Activated naive CD4-positive, alpha-beta T cell treated with anti-CD3 and anti-CD28 coated beads, Interleukin-2, amount 50 U/mL, for 24 hours (primary cell): ENCODE data around the gene PPFIBP2.

Source experiments
- H3K27ac Mint-ChIP-seq: one replicate; pipeline ENCODE4 v1.8.0; 2021; ENCODE audit warnings: mild to moderate bottlenecking, mixed read lengths
- H3K27me3 Mint-ChIP-seq: one replicate; pipeline ENCODE4 v1.8.0; 2021; ENCODE audit warnings: mixed read lengths
- H3K36me3 Mint-ChIP-seq: one replicate; pipeline ENCODE4 v1.8.0; 2021; ENCODE audit warnings: mixed read lengths
- H3K4me1 Mint-ChIP-seq: one replicate; pipeline ENCODE4 v1.8.0; 2021; ENCODE audit warnings: mixed read lengths
- H3K4me3 Mint-ChIP-seq: one replicate; pipeline ENCODE4 v1.8.0; 2021; ENCODE audit warnings: mild to moderate bottlenecking, mixed read lengths
- H3K9me3 Mint-ChIP-seq: one replicate; pipeline ENCODE4 v1.8.0; 2021; ENCODE audit warnings: mixed read lengths

Gene PPFIBP2

DNA sequence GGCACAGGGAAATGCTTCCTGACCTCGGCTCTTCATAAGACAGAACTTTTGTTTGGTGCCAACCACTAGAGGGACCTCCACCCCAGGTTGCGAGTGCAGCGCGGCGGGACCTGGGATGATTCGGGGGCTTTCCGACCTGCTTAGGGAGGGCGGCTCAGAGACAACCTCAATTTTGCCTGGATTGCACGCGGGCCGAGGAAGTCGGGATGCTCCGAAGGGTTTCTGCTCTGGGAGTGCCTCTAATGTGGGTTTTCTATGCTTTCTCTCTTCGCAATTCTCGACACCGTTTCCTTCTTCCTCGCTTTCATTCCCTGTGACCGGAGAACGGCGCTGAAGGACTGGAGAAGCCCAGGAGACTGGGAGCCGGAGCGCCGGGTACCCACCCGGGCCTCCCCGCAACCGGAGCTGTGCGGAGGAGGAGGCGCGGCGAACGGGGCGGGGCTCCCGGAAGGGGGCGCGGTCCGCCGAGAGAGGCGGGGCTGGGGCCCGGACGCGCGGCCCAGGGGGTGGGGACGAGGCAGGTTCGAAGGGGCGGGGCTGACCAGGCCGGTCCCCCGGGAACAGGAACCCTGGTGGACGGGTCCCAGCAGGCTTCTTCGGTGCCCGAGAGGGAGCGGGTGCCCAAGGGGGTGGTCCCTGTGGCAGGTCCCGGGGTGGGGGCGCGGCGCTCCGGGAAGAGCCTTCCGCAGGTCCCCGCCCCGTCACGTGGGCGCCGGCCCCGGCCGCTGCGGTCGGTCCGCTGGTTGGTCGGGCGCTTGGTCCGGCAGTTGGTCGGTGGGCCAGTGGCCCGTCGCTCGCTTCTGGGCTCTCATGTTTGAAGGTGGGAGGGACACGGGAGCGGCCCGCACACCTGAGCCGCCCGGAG, at the start of gene PPFIBP2:
Gene PPFIBP2 (plus strand): TSS at position 766 of the 865 bp plus-strand sequence. CDS start 35,477 bp downstream, outside the sequence.
- Mint-ChIP-seq H3K36me3 (no peaks in the 10 kb centered on the region), H3K27ac (peak within 1 kb of the TSS; percentile 94), H3K27me3 (no peaks in the 10 kb centered on the region), H3K4me3 (peak within 1 kb of the TSS; percentile 93), H3K9me3 (no peaks in the 10 kb centered on the region), H3K4me1 (peaks cover 57% of the 10 kb centered on the region)

DNA sequence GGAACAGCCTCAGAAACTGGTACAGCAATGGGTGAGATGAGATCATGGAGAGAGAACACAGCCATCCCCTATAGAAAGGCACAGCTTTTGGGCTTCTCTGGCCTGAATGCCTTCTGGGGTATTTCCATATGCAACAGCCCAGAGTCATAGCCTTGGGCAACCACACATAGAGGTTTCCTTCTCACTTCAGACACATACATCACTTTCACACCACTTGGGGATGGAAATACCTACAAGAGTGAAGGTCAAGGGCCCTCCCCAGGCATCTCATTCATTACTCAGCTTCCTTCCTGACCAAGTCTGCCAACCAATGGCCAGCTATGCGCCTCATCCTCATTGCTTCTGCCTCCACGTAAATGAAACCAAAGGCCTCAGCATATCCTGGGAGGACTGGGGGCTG, 46.1 kb upstream of the PPFIBP2 start:
- Mint-ChIP-seq H3K4me3 (no peak overlapping the region), H3K4me1 (peaks cover 7% of the 10 kb centered on the region), H3K9me3 (no peaks in the 10 kb centered on the region), H3K27me3 (no peaks in the 10 kb centered on the region), H3K27ac (no peak overlapping the region), H3K36me3 (peaks cover 4% of the 10 kb centered on the region)

DNA sequence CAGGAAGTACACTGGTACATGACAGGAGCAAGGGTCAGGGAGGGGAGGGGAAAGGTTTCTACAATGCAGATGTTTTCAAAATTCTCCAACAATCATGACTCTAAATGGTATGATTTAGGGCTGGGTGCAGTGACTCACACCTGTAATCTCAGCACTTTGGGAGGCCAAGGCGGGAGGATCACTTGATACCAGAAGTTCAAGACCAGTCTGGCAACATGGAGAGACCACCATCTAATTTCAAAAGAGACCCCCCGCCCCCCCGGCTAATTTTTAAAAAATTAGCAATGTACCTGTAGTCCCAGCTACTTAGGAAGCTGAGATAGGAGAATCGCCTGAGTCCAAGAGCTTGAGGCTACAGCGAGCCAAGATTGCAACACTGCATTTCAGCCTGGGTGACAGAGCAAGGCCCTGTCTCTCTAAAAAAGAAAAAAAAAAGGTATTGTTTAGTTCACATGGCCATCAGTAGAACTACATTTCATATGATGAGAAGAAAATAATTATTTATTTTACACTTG, 44.4 kb upstream of the PPFIBP2 start:
- no peaks in the 10 kb centered on the region for H3K27me3 Mint-ChIP-seq
- peaks cover 4% of the 10 kb centered on the region for H3K36me3 Mint-ChIP-seq
- no peaks in the 10 kb centered on the region for H3K9me3 Mint-ChIP-seq
- no peak overlapping the region for H3K27ac Mint-ChIP-seq
- H3K4me1 Mint-ChIP-seq: no peaks in the 10 kb centered on the region
- no peak overlapping the region for H3K4me3 Mint-ChIP-seq

DNA sequence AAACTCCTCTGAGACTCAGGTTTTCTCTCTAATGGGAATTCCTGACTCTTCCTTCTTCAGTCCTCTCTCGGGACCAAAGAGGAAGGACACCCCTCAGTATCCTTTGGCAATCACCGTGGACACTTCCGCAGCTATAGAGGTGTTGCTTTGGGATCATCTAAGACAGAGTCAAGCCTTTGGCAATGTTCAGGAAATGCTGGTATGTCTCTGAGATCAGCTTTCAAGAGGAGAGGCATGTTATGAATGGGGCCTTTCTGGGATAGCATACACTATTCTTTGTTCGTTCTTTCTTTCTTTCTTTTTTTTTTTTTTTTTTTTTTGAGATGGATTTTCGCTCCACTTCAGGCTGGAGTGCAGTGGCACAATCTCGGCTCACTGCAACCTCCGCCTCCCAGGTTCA, 42.7 kb upstream of the PPFIBP2 start:
- H3K4me3 Mint-ChIP-seq: no peak overlapping the region
- no peaks in the 10 kb centered on the region for H3K27me3 Mint-ChIP-seq
- H3K4me1 Mint-ChIP-seq: no peaks in the 10 kb centered on the region
- no peaks in the 10 kb centered on the region for H3K9me3 Mint-ChIP-seq
- no peak overlapping the region for H3K27ac Mint-ChIP-seq
- H3K36me3 Mint-ChIP-seq: peaks cover 4% of the 10 kb centered on the region

DNA sequence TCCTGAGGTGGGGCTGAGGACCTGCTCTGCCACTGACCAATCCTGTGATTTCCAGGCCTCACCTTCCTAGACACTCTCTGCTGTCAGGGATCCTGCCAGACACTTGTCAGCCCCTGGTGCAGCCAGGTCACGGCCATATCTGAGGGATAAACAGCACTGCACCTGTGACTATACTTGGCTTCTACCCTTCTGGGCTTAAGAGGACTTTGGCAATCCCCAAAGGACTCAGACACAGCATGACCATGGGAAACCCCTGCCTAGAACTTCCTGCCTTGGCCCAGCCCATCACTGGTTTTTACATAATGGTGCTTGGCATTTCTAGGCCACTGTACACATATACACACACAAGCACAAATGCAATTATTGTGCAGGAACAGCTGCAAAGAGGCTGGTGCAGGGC, 40.1 kb upstream of the PPFIBP2 start:
- Mint-ChIP-seq H3K36me3 (no peaks in the 10 kb centered on the region), H3K4me3 (no peak overlapping the region), H3K27ac (no peak overlapping the region)

DNA sequence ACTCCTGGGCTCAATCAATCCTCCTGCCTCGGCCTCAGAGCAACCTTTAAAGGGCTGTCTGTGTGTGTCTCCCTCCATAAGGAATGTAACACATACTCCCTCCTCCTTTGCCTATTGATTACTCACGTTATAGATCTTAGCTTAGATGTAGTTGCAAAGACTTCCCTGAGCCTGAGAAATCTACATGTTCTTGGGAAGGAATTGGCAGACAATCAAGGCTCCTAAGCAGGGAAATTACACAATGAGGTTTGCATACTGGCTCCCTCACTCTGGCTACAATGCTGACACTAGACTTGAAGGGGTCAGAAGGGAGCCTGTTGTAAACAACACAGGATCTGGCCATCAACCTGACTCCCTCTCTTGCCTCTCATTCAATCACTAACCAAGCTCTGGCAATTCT, 33.7 kb upstream of the PPFIBP2 start:
- H3K9me3 Mint-ChIP-seq: no peaks in the 10 kb centered on the region

More for the DNA sequence above, 40.1 kb upstream of the PPFIBP2 start:
- no peaks in the 10 kb centered on the region for H3K27me3 Mint-ChIP-seq
- H3K9me3 Mint-ChIP-seq: no peaks in the 10 kb centered on the region
- no peaks in the 10 kb centered on the region for H3K4me1 Mint-ChIP-seq

DNA sequence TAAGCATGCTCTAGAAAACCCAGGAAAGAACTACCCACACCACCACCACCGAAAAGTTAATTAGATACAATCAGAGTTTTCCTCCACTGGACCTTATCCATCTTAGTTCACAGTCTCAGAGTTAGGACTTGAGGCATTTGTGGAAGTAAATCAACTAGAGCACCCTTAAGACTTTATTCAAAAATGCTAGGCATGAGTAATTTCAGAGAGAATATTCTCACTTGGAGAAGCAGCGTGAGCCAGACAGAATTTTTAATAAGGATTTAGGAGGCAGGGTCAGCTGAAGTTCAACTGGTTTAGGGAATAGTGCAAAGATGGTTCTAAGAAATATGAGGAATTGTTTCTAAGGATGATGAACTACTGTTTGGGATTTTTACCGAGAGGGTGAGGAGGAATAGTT, 29.7 kb upstream of the PPFIBP2 start:
- H3K27me3 Mint-ChIP-seq: no peaks in the 10 kb centered on the region
- H3K4me3 Mint-ChIP-seq: no peak overlapping the region
- H3K36me3 Mint-ChIP-seq: no peaks in the 10 kb centered on the region
- H3K9me3 Mint-ChIP-seq: no peaks in the 10 kb centered on the region
- no peak overlapping the region for H3K27ac Mint-ChIP-seq
- H3K4me1 Mint-ChIP-seq: no peaks in the 10 kb centered on the region

More for the DNA sequence above, 33.7 kb upstream of the PPFIBP2 start:
- no peaks in the 10 kb centered on the region for H3K4me1 Mint-ChIP-seq
- H3K27ac Mint-ChIP-seq: no peak overlapping the region
- no peak overlapping the region for H3K4me3 Mint-ChIP-seq
- H3K27me3 Mint-ChIP-seq: no peaks in the 10 kb centered on the region
- no peaks in the 10 kb centered on the region for H3K36me3 Mint-ChIP-seq

DNA sequence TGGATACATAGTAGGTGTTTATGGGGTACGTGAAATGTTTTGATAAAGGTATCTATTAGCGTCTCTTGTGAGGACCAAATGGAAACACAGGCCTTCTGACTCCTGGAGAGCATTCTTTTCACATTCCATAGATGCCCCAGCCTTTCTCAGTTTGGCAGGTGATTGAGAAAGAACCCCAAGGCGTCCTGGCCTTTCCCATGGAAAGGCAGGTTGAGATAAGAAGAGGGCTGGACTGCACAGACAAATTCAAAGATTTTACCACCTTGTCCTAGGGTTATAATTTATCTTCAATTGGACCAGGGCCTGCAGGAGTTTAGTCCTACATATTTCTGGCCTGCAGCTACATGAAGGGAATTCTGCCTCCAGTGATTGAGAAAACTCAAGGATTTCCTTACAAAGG, 29.2 kb upstream of the PPFIBP2 start:
- no peaks in the 10 kb centered on the region for H3K36me3 Mint-ChIP-seq
- H3K27ac Mint-ChIP-seq: no peak overlapping the region
- no peak overlapping the region for H3K4me3 Mint-ChIP-seq
- no peaks in the 10 kb centered on the region for H3K27me3 Mint-ChIP-seq
- H3K9me3 Mint-ChIP-seq: no peaks in the 10 kb centered on the region
- no peaks in the 10 kb centered on the region for H3K4me1 Mint-ChIP-seq

DNA sequence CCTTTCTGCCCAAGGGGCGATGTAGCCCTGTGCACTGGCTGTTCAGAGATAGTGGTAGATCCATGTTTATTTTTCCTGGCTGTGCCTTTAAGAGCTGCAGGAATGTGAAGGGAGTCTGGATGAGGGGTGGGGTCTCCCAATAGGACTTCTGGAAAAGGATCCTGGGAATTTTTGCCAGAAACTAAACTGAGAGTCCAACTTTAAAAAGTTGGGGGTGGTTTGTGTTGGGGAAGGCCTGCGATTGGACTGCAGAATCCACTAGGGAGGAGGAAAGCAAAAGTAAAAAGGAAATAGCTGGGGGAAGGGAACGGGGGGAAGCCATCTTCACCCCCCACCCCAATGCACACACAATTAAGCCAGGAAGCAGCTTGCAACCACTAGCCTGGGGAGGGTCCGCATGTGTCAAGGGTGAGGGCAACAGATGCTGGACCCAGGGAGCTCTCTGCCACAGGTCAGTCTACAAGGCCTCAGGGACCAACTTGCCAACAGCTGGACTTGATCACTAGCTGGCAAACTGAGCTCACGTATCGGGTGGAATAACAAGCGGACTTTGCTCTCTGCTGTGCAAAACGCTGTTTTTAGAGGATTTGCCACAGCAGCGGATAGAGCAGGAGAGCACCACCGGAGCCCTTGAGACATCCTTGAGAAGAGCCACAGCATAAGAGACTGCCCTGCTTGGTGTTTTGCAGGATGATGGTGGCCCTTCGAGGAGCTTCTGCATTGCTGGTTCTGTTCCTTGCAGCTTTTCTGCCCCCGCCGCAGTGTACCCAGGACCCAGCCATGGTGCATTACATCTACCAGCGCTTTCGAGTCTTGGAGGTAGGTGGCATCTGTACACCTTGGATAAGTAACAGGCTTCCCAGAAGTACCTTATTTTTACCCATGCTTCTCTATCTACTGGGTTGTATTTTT, 28.4 kb upstream of the PPFIBP2 start, which contains the start of gene OLFML1:
Gene OLFML1 (plus strand): TSS at position 321 of the 912 bp plus-strand sequence. CDS start 370 bp downstream, at position 691.
- no peaks in the 10 kb centered on the region for H3K36me3 Mint-ChIP-seq
- H3K4me3 Mint-ChIP-seq: no peak within 1 kb of the TSS
- H3K9me3 Mint-ChIP-seq: no peaks in the 10 kb centered on the region
- no peaks in the 10 kb centered on the region for H3K4me1 Mint-ChIP-seq
- H3K27me3 Mint-ChIP-seq: no peaks in the 10 kb centered on the region
- no peak within 1 kb of the TSS for H3K27ac Mint-ChIP-seq

DNA sequence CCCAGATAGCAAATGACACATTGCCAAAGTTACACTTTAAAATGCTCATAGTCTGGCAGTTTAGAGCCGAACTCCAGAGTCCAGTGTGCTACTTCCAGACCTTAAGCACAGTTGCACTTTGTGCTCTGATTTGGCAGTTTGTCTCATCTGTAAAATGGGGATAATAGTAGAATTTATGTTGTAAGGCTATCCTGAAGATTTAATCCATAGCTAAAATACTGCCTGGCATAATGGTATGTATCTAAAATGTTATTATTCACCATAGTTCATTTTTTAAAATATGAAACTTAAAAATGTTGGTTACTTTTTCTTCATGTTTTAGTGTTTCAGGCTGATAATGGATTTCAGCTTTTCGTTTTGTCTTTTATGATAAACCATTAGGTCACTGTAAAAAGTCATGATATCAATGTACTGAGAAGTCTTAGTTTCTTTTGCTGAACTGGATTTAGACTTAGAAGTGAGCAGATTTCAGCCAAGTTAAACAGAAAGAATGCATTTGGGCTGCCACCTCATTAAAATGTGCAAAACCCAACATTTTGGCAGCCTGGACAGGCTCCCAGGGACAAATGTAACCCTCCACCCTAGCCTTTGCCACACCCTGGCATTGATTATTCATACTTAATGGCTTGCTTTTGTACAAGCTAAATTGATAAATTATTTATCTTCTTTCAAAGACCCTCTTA, 27.6 kb upstream of the PPFIBP2 start:
- no peaks in the 10 kb centered on the region for H3K4me1 Mint-ChIP-seq
- no peak overlapping the region for H3K4me3 Mint-ChIP-seq
- H3K9me3 Mint-ChIP-seq: no peaks in the 10 kb centered on the region
- no peaks in the 10 kb centered on the region for H3K27me3 Mint-ChIP-seq
- H3K27ac Mint-ChIP-seq: no peak overlapping the region
- no peaks in the 10 kb centered on the region for H3K36me3 Mint-ChIP-seq

DNA sequence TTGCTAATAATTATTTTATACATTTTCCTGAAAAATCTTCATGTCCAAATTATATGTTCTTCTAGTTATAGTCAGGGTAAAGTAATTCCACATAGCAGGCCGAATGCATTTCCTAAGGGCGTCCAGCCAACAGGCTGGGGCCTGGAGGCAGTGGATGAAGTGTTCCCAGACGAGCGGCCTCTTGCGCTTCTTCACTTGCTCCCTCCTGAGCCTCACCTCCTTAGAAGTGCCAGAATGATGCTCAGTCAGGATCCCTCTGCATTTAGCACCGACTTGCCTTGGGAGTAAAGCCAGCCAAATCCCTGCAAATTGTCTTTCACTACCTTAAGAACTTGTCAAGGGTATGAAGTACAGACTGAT, 27.0 kb upstream of the PPFIBP2 start:
- no peaks in the 10 kb centered on the region for H3K4me1 Mint-ChIP-seq
- H3K9me3 Mint-ChIP-seq: no peaks in the 10 kb centered on the region
- H3K36me3 Mint-ChIP-seq: no peaks in the 10 kb centered on the region
- no peaks in the 10 kb centered on the region for H3K27me3 Mint-ChIP-seq
- H3K4me3 Mint-ChIP-seq: no peak overlapping the region
- H3K27ac Mint-ChIP-seq: no peak overlapping the region

DNA sequence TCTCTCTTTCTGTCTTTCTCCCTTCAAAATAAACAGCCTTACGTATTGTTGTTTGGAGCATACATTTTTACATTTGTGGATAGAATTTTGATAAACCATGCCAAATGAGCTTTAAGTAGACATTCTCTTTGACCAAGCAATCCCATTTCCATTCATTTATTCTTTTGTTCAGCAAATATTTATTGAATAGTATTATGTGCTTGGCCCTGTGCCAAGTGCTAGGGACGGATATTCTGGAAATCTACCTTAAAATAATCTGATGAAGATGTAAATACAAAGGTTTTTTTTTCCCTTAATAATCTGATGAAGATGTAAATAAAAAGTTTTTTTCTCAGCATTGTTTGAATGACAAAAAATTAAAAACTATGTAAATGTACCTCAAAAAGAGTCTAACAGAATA, 26.4 kb upstream of the PPFIBP2 start:
- H3K4me3 Mint-ChIP-seq: no peak overlapping the region
- H3K4me1 Mint-ChIP-seq: no peaks in the 10 kb centered on the region
- no peak overlapping the region for H3K27ac Mint-ChIP-seq
- no peaks in the 10 kb centered on the region for H3K9me3 Mint-ChIP-seq
- no peaks in the 10 kb centered on the region for H3K27me3 Mint-ChIP-seq
- H3K36me3 Mint-ChIP-seq: no peaks in the 10 kb centered on the region

DNA sequence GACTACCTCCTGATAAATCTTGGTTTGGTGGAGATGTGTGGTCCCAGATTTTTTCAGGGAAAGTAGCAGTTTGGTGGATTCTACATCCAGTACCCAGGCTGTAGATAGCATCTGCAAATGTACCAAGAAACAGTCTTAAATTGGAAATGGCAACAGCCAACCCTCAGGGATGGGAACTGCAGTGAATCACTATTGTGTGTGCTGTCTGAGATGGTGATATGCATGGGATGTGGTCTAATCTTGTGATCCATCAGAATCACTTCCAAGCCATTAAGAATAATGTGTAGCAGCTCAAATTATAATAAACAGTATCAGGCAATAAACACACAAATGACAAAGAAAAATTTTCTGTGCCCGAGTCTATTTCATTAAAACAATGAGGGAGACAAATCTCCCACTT, 25.1 kb upstream of the PPFIBP2 start:
- no peaks in the 10 kb centered on the region for H3K9me3 Mint-ChIP-seq
- H3K27me3 Mint-ChIP-seq: no peaks in the 10 kb centered on the region
- H3K4me1 Mint-ChIP-seq: no peaks in the 10 kb centered on the region
- no peaks in the 10 kb centered on the region for H3K36me3 Mint-ChIP-seq
- H3K4me3 Mint-ChIP-seq: no peak overlapping the region
- H3K27ac Mint-ChIP-seq: no peak overlapping the region

DNA sequence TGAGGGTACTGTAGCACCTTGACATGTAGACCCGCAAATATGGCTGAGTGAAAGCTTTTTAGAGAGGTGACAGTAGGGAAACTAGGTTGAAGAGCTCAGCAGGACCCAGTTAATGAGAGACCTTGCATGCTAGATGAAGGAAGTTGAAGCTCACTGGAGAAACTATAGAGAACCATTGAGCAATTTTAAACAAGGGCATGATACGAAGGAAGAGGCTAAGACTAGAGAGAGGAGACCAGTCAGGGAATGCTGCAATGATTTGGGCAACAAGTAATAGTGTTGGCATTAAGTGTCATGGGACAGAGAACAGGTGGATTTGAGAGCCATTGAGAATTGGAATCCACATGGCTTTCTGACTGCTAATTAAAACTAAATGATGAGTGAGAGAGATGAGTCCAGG, 24.4 kb upstream of the PPFIBP2 start:
- H3K4me3 Mint-ChIP-seq: no peak overlapping the region
- H3K9me3 Mint-ChIP-seq: no peaks in the 10 kb centered on the region
- no peak overlapping the region for H3K27ac Mint-ChIP-seq
- no peaks in the 10 kb centered on the region for H3K36me3 Mint-ChIP-seq
- H3K27me3 Mint-ChIP-seq: no peaks in the 10 kb centered on the region
- no peaks in the 10 kb centered on the region for H3K4me1 Mint-ChIP-seq

DNA sequence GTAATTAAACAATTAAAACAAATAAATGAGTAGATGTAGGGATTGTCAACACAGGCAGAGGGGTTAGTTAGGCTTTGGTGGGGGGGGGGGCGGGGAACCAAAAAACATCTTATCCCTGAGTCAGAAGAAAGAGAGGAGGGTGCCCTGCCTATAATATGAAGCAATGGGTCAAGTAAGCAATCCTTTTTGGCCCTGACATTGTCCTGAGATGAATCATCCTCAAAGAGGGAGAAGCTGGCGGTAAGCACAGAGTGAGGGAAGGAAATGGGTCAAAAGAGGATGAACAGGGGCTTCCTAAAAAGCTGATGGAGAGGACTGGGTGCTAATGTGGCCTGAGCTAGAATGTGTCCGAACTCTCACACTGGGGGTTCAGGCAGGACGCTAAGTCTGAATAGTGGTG, 23.7 kb upstream of the PPFIBP2 start:
- no peak overlapping the region for H3K4me3 Mint-ChIP-seq
- H3K4me1 Mint-ChIP-seq: no peaks in the 10 kb centered on the region
- no peaks in the 10 kb centered on the region for H3K9me3 Mint-ChIP-seq
- no peaks in the 10 kb centered on the region for H3K36me3 Mint-ChIP-seq
- no peak overlapping the region for H3K27ac Mint-ChIP-seq
- no peaks in the 10 kb centered on the region for H3K27me3 Mint-ChIP-seq
